Testis (tissue), 3 donors: Measurements from ENCODE around the gene PRMT7. TPM values are rescaled to one million over a fixed set of nuclear protein-coding genes. Genes with fewer than 3 reads are reported as not detected.
"Not testable (repeated sequence)": the region's sequence is repeated elsewhere in the genome, so short reads cannot be mapped to it uniquely, and the experiment has no call there.

ENCODE experiments used
- DNase-seq: peaks from one replicate; pipeline ENCODE4 v3.0.0-alpha.2; 2019
- H3K27ac ChIP-seq, 2 donors: fragments of 200-600 bp; sonication (generic); one replicate each; pipeline ENCODE4 v1.5.1; 2019
- H3K27me3 ChIP-seq: fragments of 200-600 bp; sonication (generic); one replicate; pipeline ENCODE4 v1.5.1; 2019
- H3K36me3 ChIP-seq: fragments of 200-600 bp; sonication (generic); one replicate; pipeline ENCODE4 v1.5.1; 2017; ENCODE audit warnings: low read depth; ENCODE audit errors: missing control alignments
- H3K4me1 ChIP-seq: fragments of 200-600 bp; sonication (generic); one replicate; pipeline ENCODE4 v1.5.1; 2019
- H3K4me3 ChIP-seq, 2 donors: fragments of 200-600 bp; sonication (generic); one replicate each; pipeline ENCODE4 v1.5.1; 2017 to 2019
- H3K9me3 ChIP-seq: fragments of 200-600 bp; sonication (generic); one replicate; pipeline ENCODE4 v1.5.1; 2017
- POLR2A ChIP-seq: fragments of 450-650 bp; IDR thresholded peaks from one replicate; pipeline ENCODE4 v1.6.1; 2017; ENCODE audit warnings: antibody characterized with exemption, mild to moderate bottlenecking, moderate library complexity
- WGBS, 2 donors: methylation state at CpG; one replicate each; pipeline ENCODE4 v1.1.5; 2018; 5-methylcytosine and 5-hydroxymethylcytosine counted together
- intact Hi-C: fragments of 100-400 bp; cut with DNase I; formaldehyde crosslinking; loops from one replicate; pipeline ENCODE4 v1.15.1; 2023; ENCODE audit warnings: low total_unique reads
- polyA plus RNA-seq: library from polyadenylated mRNA; stranded (reverse); fragments of 350-450 nt; fragmentation: Illumina TruSeq; extraction: RNeasy Lipid Tissue Mini Kit (QIAGEN cat#74804); gene quantifications from one replicate; pipeline ENCODE4 v1.2.3, GENCODE V29; 2014; ENCODE audit warnings: low read depth, low replicate concordance; ENCODE audit not compliant: insufficient read depth
- total RNA-seq, 2 donors: library from RNA; depleted of rRNA; stranded (reverse); fragments of >200 nt; gene quantifications; one replicate each; pipeline ENCODE4 v1.2.3, GENCODE V29; 2016
- TF ChIP-seq, protein P1 (sequence below), 3 experiments: fragments of 450-650 bp in 2 of 3; fragments of 200-600 bp in 1 of 3; sonication (generic) in 1 of 3; IDR thresholded peaks; one replicate each; pipeline ENCODE4 v1.5.1; 2016 to 2019; ENCODE audit warnings: antibody characterized with exemption in 3 of 3, mild to moderate bottlenecking in 2 of 3, moderate library complexity in 1 of 3

The PRMT7 gene
- total and polyA plus RNA-seq, 3 donors from 2014 or later: 47.9 to 111 (median 99.3) TPM

DNA sequence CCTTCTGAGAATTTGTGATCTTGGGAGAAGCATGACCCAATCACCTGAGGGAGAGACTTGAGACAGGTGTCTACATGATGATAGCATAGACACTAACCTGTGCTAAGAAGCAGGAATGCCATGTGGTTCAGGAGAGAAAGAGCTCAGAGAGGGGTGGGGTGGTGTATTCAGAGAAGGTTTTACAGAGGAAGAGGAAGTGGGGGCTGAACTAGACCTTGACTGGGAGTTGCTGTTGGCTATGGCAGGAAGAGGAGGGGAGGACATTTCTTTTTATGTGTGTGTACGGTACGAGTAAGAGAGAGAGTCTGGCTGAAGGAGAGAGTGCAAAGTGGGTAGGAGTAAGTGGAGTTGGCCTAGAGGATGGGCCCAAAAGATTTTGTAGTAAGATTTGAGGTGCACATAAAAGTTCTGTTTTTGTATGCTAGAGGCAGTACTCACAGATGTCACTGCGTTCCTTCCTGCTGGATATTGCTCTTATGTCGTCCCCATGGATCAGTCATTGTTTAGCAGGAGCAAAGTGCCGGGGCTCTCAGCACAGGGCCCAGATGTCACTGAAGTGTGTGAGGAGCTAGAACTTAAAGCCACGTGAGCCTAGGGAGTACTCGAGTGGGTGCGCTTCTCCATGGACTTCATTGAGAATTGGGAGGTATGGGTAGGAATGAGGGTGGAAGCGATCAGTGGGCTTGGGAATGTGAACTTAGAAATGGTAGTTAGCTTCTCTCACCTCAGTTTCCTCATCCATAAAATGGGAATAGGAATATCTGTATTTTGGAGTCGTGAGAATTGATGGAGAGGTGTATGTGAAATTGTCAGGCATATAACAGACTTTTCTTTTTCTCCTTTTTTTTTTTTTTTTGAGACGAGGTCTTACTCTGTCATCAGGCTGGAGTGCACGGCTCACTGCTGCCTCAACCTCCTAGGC, 24.4 kb upstream of the PRMT7 start:
- Histone ChIP-seq H3K4me3 (no peak overlapping the region), H3K36me3 (no peaks in the 10 kb centered on the region), H3K9me3 (no peaks in the 10 kb centered on the region), H3K27ac (peak overlapping the region in 1 of 2 donors; percentile 55), H3K27me3 (no peaks in the 10 kb centered on the region), H3K4me1 (peaks cover 51% of the 10 kb centered on the region)
- intact Hi-C loops: no loop called here
- DNase-seq: no peak
- 80 to 81% methylated on average over 12 of the region's 12 CpGs for WGBS, 2 donors
- TF ChIP-seq, protein P1, sequence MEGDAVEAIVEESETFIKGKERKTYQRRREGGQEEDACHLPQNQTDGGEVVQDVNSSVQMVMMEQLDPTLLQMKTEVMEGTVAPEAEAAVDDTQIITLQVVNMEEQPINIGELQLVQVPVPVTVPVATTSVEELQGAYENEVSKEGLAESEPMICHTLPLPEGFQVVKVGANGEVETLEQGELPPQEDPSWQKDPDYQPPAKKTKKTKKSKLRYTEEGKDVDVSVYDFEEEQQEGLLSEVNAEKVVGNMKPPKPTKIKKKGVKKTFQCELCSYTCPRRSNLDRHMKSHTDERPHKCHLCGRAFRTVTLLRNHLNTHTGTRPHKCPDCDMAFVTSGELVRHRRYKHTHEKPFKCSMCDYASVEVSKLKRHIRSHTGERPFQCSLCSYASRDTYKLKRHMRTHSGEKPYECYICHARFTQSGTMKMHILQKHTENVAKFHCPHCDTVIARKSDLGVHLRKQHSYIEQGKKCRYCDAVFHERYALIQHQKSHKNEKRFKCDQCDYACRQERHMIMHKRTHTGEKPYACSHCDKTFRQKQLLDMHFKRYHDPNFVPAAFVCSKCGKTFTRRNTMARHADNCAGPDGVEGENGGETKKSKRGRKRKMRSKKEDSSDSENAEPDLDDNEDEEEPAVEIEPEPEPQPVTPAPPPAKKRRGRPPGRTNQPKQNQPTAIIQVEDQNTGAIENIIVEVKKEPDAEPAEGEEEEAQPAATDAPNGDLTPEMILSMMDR (IDR thresholded peaks at IDR 0.05): no peak
- TF ChIP-seq POLR2A: no peak

DNA sequence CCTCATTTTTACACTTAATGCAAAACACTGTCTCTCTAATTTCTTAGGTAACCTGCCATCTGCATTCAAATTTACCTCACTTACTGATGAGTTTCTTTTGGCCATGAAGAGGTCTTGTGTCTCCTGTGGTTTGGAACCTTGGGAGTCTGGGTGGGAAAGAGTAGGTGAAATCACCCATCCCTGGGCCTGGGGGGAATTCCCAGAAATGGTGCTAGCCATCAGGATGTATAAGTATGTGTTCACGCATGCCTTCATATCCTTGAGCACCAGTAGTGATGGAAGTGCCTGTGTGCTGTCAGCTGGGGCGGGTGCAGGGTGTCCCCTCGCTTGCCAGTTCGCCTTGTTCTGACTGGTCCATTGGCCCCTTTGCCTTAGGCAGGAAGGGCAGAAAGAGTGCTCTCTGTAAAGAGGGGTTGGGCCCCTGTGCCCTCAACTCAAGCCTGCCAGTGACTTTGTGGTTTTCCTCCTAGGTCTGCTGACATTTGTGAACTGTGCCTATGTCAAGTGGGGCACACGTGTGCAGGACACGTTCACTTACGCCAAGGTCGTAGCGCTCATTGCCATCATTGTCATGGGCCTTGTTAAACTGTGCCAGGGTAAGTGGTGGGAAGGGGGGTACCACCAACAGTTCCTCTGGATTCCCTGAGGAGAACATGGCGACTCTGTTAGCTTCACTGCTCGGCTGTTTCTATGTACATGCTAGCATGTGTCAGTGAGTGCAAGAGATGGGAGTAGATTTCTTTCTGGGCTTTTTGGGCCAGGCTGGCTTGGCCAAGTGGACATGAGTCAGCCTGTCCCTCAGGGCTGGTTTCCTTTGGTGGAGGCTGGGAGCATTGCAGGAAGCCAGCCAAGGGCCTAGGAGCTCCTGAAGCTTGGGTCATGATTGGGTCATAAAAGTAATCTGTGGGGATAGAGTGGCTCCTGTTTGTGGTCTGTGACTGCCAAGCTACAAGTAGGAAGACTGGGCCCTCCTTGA, 23.3 kb upstream of the PRMT7 start:
- H3K36me3 ChIP-seq: no peaks in the 10 kb centered on the region
- H3K9me3 ChIP-seq: no peaks in the 10 kb centered on the region
- TF ChIP-seq POLR2A: no peak
- TF ChIP-seq, protein P1 (IDR thresholded peaks at IDR 0.05): no peak
- no peak overlapping the region for H3K4me3 ChIP-seq
- intact Hi-C loops: no loop called here
- 84 to 90% methylated on average over 5 to 11 of the region's 11 CpGs for WGBS, 2 donors
- H3K4me1 ChIP-seq: peaks cover 40% of the 10 kb centered on the region
- peak; percentile 39 for DNase-seq
- no peaks in the 10 kb centered on the region for H3K27me3 ChIP-seq
- H3K27ac ChIP-seq: peak overlapping the region in 1 of 2 donors; percentile 46

DNA sequence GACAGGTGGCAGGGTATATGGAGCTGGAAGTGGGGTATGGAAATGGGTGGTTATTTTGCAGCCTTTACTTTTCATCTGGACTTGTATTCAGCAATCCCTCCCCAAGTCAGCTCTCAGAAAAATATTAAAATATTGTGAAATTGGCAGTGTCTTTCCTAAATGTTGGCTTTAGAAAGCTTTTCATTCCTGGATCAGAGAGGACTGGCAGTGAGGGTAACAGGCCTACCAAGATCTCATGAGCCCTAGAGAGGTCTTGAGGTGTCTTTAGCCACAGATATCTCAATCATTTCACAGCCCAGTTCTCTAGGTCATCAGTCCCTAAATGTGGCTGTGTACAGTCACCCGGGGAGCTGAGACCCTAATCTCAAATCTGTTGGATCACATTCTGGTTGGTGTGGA, 22.6 kb upstream of the PRMT7 start:
- DNase-seq: no peak
- 86 to 100% methylated on average over 1 of the region's 1 CpG for WGBS, 2 donors
- H3K36me3 ChIP-seq: no peaks in the 10 kb centered on the region
- H3K9me3 ChIP-seq: no peaks in the 10 kb centered on the region
- no peak for TF ChIP-seq POLR2A
- TF ChIP-seq, protein P1 (IDR thresholded peaks at IDR 0.05): no peak
- H3K4me1 ChIP-seq: peaks cover 33% of the 10 kb centered on the region
- no peaks in the 10 kb centered on the region for H3K27me3 ChIP-seq
- intact Hi-C loops: no loop called here
- H3K4me3 ChIP-seq: no peak overlapping the region
- H3K27ac ChIP-seq: peak overlapping the region in 1 of 2 donors; percentile 46

DNA sequence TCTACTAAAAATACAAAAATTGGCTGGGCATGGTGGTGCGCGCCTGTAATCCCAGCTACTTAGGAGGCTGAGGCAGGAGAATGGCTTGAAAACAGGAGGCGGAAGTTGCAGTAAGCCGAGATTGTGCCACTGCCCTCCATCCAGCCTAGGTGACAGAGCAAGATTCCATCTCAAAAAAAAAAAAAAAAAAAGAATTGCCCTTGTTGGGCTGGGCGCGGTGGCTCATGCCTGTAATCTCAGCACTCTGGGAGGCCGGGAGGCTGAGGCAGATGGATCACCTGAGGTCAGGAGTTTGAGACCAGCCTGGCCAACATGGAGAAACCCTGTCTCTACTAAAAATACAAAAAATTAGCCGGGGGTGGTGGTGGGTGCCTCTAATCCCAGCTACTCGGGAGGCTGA, 22.0 kb upstream of the PRMT7 start:
- H3K27ac ChIP-seq, DNase-seq, intact Hi-C loops, H3K36me3 ChIP-seq, H3K4me3 ChIP-seq, H3K27me3 ChIP-seq, H3K9me3 ChIP-seq: not testable (repeated sequence)
- peaks cover 27% of the 10 kb centered on the region for H3K4me1 ChIP-seq
- 80 to 83% methylated on average over 9 of the region's 9 CpGs for WGBS, 2 donors

DNA sequence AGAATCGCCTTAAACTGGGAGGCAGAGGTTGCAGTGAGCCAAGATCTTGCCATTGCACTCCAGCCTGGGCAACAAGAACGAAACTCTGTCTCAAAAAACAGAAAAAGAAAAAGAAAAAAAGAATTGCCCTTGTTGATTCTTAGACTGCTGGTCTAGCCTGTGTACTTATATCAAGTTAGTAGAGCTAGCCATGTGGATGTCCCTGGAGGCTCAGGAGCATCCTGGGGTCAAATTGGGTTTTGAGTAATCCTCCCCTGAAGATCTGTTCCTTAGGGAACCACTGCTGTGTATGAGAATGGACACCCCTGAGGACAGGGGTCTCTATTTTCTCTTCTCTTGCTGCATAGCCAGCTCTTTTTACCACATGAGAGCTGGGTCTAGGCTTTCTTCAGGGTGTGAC, 21.6 kb upstream of the PRMT7 start:
- Histone ChIP-seq H3K9me3 (no peaks in the 10 kb centered on the region), H3K4me1 (peaks cover 23% of the 10 kb centered on the region), H3K27ac (no peak overlapping the region), H3K36me3 (no peaks in the 10 kb centered on the region), H3K27me3 (no peaks in the 10 kb centered on the region), H3K4me3 (no peak overlapping the region)
- 98 to 100% methylated on average over 2 of the region's 2 CpGs for WGBS, 2 donors
- intact Hi-C loops: no loop called here
- no peak for DNase-seq
- TF ChIP-seq, protein P1 (IDR thresholded peaks at IDR 0.05): no peak
- TF ChIP-seq POLR2A: no peak
